ENCODE results near the gene SKAP2.

DNA sequence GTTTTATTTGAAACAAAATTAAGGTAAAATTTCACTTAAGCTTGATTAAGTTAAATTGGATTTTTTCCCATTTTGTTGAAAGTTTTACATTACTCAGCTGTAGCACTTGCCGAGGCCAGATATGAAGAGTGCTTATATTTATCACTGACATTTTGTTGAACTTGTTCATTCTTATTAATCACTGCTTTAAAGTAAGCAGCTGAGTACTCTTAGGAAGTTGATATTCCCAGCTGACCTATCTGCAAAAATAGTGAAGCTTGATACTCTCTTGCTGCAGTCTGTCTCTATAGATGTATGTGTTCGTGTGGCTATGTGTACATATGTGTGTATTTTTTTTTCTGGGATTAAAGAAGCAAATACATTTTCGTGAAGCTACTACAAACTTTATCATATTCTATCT is 150.0 kb downstream of the SKAP2 start:
- TF ChIP-seq, protein P1, sequence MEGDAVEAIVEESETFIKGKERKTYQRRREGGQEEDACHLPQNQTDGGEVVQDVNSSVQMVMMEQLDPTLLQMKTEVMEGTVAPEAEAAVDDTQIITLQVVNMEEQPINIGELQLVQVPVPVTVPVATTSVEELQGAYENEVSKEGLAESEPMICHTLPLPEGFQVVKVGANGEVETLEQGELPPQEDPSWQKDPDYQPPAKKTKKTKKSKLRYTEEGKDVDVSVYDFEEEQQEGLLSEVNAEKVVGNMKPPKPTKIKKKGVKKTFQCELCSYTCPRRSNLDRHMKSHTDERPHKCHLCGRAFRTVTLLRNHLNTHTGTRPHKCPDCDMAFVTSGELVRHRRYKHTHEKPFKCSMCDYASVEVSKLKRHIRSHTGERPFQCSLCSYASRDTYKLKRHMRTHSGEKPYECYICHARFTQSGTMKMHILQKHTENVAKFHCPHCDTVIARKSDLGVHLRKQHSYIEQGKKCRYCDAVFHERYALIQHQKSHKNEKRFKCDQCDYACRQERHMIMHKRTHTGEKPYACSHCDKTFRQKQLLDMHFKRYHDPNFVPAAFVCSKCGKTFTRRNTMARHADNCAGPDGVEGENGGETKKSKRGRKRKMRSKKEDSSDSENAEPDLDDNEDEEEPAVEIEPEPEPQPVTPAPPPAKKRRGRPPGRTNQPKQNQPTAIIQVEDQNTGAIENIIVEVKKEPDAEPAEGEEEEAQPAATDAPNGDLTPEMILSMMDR (IDR thresholded peaks at IDR 0.05; ENCODE audit: poor library complexity, severe bottlenecking) = no peak
- no peak for TF ChIP-seq TAF1 (IDR thresholded peaks at IDR 0.05; ENCODE audit: low read depth)
- TF ChIP-seq, protein P2, sequence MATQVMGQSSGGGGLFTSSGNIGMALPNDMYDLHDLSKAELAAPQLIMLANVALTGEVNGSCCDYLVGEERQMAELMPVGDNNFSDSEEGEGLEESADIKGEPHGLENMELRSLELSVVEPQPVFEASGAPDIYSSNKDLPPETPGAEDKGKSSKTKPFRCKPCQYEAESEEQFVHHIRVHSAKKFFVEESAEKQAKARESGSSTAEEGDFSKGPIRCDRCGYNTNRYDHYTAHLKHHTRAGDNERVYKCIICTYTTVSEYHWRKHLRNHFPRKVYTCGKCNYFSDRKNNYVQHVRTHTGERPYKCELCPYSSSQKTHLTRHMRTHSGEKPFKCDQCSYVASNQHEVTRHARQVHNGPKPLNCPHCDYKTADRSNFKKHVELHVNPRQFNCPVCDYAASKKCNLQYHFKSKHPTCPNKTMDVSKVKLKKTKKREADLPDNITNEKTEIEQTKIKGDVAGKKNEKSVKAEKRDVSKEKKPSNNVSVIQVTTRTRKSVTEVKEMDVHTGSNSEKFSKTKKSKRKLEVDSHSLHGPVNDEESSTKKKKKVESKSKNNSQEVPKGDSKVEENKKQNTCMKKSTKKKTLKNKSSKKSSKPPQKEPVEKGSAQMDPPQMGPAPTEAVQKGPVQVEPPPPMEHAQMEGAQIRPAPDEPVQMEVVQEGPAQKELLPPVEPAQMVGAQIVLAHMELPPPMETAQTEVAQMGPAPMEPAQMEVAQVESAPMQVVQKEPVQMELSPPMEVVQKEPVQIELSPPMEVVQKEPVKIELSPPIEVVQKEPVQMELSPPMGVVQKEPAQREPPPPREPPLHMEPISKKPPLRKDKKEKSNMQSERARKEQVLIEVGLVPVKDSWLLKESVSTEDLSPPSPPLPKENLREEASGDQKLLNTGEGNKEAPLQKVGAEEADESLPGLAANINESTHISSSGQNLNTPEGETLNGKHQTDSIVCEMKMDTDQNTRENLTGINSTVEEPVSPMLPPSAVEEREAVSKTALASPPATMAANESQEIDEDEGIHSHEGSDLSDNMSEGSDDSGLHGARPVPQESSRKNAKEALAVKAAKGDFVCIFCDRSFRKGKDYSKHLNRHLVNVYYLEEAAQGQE (IDR thresholded peaks at IDR 0.05; ENCODE audit: borderline replicate concordance) = no peak
- no peak for TF ChIP-seq SMC3 (conservative IDR thresholded peaks at IDR 0.05; ENCODE audit: poor library complexity)
- no peak for TF ChIP-seq EZH2 (IDR thresholded peaks at IDR 0.05; ENCODE audit: borderline replicate concordance, insufficient read depth, low read length, poor library complexity, severe bottlenecking)
- no peak for TF ChIP-seq POLR2AphosphoS5 (IDR thresholded peaks at IDR 0.05)
- no peak for TF ChIP-seq RAD21 (conservative IDR thresholded peaks at IDR 0.05)
